Muscle layer of colon (tissue), 2 donors: ENCODE data around the gene DSTYK.
A peak's percentile ranks its signal among the peaks of the same experiment; 100 is the strongest.
"Not testable (repeated sequence)": the region's sequence is repeated elsewhere in the genome, so short reads cannot be mapped to it uniquely, and the experiment has no call there.

Experiments used
- H3K27ac ChIP-seq: one replicate; pipeline ENCODE4 v1.7.0; 2013; ENCODE audit warnings: low read depth, mild to moderate bottlenecking, low read length, moderate library complexity
- H3K27me3 ChIP-seq, 2 donors: one replicate each; pipeline ENCODE4 v1.7.0; 2013; ENCODE audit warnings: low read length in 2 of 2, mild to moderate bottlenecking in 2 of 2; ENCODE audit not compliant: insufficient read depth in 2 of 2, control insufficient read depth in 1 of 2
- H3K36me3 ChIP-seq: one replicate; pipeline ENCODE4 v1.7.0; 2013; ENCODE audit warnings: mild to moderate bottlenecking, low read length; ENCODE audit not compliant: insufficient read depth
- H3K4me1 ChIP-seq: one replicate; pipeline ENCODE4 v1.7.0; 2013; ENCODE audit warnings: mild to moderate bottlenecking, low read length; ENCODE audit not compliant: insufficient read depth
- H3K4me3 ChIP-seq, 2 donors: one replicate each; pipeline ENCODE4 v1.7.0; 2013; ENCODE audit warnings: low read length in 2 of 2, low read depth in 1 of 2, mild to moderate bottlenecking in 1 of 2, moderate library complexity in 1 of 2
- H3K9ac ChIP-seq: one replicate; pipeline ENCODE4 v1.7.0; 2013; ENCODE audit warnings: low read length
- H3K9me3 ChIP-seq: one replicate; pipeline ENCODE4 v1.7.0; 2013; ENCODE audit warnings: mild to moderate bottlenecking, low read length
- donor health status: abdominal sarcoma.
- donor health status: Adenocarcinoma of cecum.

The DSTYK gene

GRCh38 chr1:205239078-205239477 lies 27.6 kb upstream of the DSTYK start:
- peaks cover 5% of the 10 kb centered on the region for H3K36me3 ChIP-seq
- H3K27me3 ChIP-seq, result no peaks in the 10 kb centered on the region
- peaks cover 10% of the 10 kb centered on the region for H3K4me1 ChIP-seq
- no peak overlapping the region for H3K27ac ChIP-seq
- no peak overlapping the region for H3K4me3 ChIP-seq
- H3K9ac ChIP-seq, result no peak overlapping the region
- no peaks in the 10 kb centered on the region for H3K9me3 ChIP-seq

GRCh38 chr1:205237526-205238484 lies 26.3 kb upstream of the DSTYK start:
- no peak overlapping the region for H3K4me3 ChIP-seq
- H3K4me1 ChIP-seq, result peaks cover 10% of the 10 kb centered on the region
- no peaks in the 10 kb centered on the region for H3K27me3 ChIP-seq
- no peak overlapping the region for H3K27ac ChIP-seq
- H3K36me3 ChIP-seq, result peaks cover 5% of the 10 kb centered on the region
- no peaks in the 10 kb centered on the region for H3K9me3 ChIP-seq
- no peak overlapping the region for H3K9ac ChIP-seq

GRCh38 chr1:205236951-205237475 lies 25.5 kb upstream of the DSTYK start:
- H3K36me3 ChIP-seq, result peaks cover 3% of the 10 kb centered on the region
- no peak overlapping the region for H3K4me3 ChIP-seq
- H3K27ac ChIP-seq, result no peak overlapping the region
- H3K4me1 ChIP-seq, result peaks cover 10% of the 10 kb centered on the region
- no peaks in the 10 kb centered on the region for H3K9me3 ChIP-seq
- no peak overlapping the region for H3K9ac ChIP-seq
- H3K27me3 ChIP-seq, result no peaks in the 10 kb centered on the region

GRCh38 chr1:205236526-205236925 lies 25.0 kb upstream of the DSTYK start:
- H3K4me1 ChIP-seq, result peaks cover 10% of the 10 kb centered on the region
- H3K9ac ChIP-seq, result no peak overlapping the region
- H3K4me3 ChIP-seq, result no peak overlapping the region
- H3K27ac ChIP-seq, result no peak overlapping the region
- no peaks in the 10 kb centered on the region for H3K27me3 ChIP-seq
- no peaks in the 10 kb centered on the region for H3K36me3 ChIP-seq
- H3K9me3 ChIP-seq, result no peaks in the 10 kb centered on the region

- Histone ChIP-seq H3K36me3 (no peaks in the 10 kb centered on the region), H3K27me3 (no peaks in the 10 kb centered on the region), H3K4me3 (no peak overlapping the region), H3K9ac (no peak overlapping the region), H3K9me3 (no peaks in the 10 kb centered on the region), H3K27ac (no peak overlapping the region), H3K4me1 (peaks cover 10% of the 10 kb centered on the region)
Measured at GRCh38 chr1:205235951-205236350, 24.4 kb upstream of the DSTYK start.

- not testable (repeated sequence) for H3K27ac ChIP-seq, H3K9ac ChIP-seq, H3K27me3 ChIP-seq, H3K4me3 ChIP-seq, H3K36me3 ChIP-seq, H3K9me3 ChIP-seq
- H3K4me1 ChIP-seq, result peaks cover 23% of the 10 kb centered on the region
Measured at GRCh38 chr1:205233986-205234385, 22.5 kb upstream of the DSTYK start.

GRCh38 chr1:205232945-205233397 lies 21.5 kb upstream of the DSTYK start:
- Histone ChIP-seq H3K9me3 (no peaks in the 10 kb centered on the region), H3K36me3 (no peaks in the 10 kb centered on the region), H3K9ac (no peak overlapping the region), H3K27ac (no peak overlapping the region), H3K27me3 (no peaks in the 10 kb centered on the region), H3K4me1 (peaks cover 27% of the 10 kb centered on the region), H3K4me3 (no peak overlapping the region)

- Histone ChIP-seq H3K27ac (no peak overlapping the region), H3K27me3 (no peaks in the 10 kb centered on the region), H3K4me3 (no peak overlapping the region), H3K4me1 (peaks cover 28% of the 10 kb centered on the region), H3K9me3 (no peaks in the 10 kb centered on the region), H3K9ac (no peak overlapping the region), H3K36me3 (no peaks in the 10 kb centered on the region)
Measured at GRCh38 chr1:205232127-205232820, 20.8 kb upstream of the DSTYK start.

- Histone ChIP-seq H3K27me3 (no peaks in the 10 kb centered on the region), H3K27ac (no peak overlapping the region)
Measured at GRCh38 chr1:205230982-205231381, 19.5 kb upstream of the DSTYK start.

GRCh38 chr1:205229916-205230700 lies 18.6 kb upstream of the DSTYK start:
- no peak overlapping the region for H3K27ac ChIP-seq
- no peaks in the 10 kb centered on the region for H3K27me3 ChIP-seq
- H3K9me3 ChIP-seq, result no peaks in the 10 kb centered on the region
- peak overlapping the region; percentile 26 to 52 for H3K4me3 ChIP-seq
- H3K4me1 ChIP-seq, result peaks cover 25% of the 10 kb centered on the region
- H3K9ac ChIP-seq, result no peak overlapping the region
- H3K36me3 ChIP-seq, result no peaks in the 10 kb centered on the region

More at GRCh38 chr1:205230982-205231381, 19.5 kb upstream of the DSTYK start:
- Histone ChIP-seq H3K9ac (no peak overlapping the region), H3K4me3 (no peak overlapping the region), H3K4me1 (peaks cover 34% of the 10 kb centered on the region), H3K9me3 (no peaks in the 10 kb centered on the region), H3K36me3 (no peaks in the 10 kb centered on the region)

- H3K4me1 ChIP-seq, result peaks cover 23% of the 10 kb centered on the region
- peak overlapping the region; percentile 26 to 68 for H3K4me3 ChIP-seq
- no peak overlapping the region for H3K27ac ChIP-seq
- H3K9ac ChIP-seq, result no peak overlapping the region
- no peaks in the 10 kb centered on the region for H3K36me3 ChIP-seq
- H3K9me3 ChIP-seq, result no peaks in the 10 kb centered on the region
- H3K27me3 ChIP-seq, result no peaks in the 10 kb centered on the region
Measured at GRCh38 chr1:205229399-205229871, 17.9 kb upstream of the DSTYK start.
